Cardiac fibroblast (primary cell): ENCODE data around the gene DEPDC5.
A peak's percentile ranks its signal among the peaks of the same experiment; 100 is the strongest.
"Not testable (repeated sequence)": the region's sequence is repeated elsewhere in the genome, so short reads cannot be mapped to it uniquely, and the experiment has no call there.

Experiments
- DNase-seq, 2 donors: peaks; one replicate each; pipeline versions ENCODE4 v3.0.0 to v3.0.0-alpha.2; 2010; ENCODE audit warnings: low read depth in 2 of 2
- H3K4me3 ChIP-seq, 2 donors: replicated peaks in 1 of 2; 1 replicate in 1 of 2; 2 replicates in 1 of 2; pipeline ENCODE4 v1.5.1; 2011; ENCODE audit warnings: low read depth in 2 of 2, low read length in 2 of 2, mild to moderate bottlenecking in 2 of 2, moderate library complexity in 1 of 2
- TF ChIP-seq, protein P1 (sequence below): IDR thresholded peaks from one replicate; pipeline ENCODE4 v1.5.1; 2011; ENCODE audit warnings: low read depth, mild to moderate bottlenecking, low read length, inconsistent platforms

DEPDC5 gene

DNA sequence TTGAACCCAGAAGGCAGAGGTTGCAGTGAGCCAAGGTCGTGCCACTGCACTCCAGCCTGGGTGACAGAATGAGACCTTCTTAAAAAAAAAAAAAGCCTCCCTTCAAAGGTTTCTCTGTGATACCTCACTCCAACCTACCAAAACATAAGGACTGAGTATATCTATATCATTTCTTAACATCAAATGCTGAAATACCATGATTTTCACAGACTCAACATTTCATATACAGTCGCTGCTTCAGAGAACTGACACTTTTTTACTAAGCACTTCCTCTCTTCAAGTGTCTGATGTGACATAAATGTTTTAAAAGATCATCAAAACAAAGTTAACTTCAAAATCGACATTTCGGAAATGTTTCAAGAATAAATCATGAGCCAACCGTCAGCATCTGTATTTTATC is 15.9 kb upstream of the DEPDC5 start:
- H3K4me3 ChIP-seq, result no peak overlapping the region
- DNase-seq, result no peak
- TF ChIP-seq, protein P1, sequence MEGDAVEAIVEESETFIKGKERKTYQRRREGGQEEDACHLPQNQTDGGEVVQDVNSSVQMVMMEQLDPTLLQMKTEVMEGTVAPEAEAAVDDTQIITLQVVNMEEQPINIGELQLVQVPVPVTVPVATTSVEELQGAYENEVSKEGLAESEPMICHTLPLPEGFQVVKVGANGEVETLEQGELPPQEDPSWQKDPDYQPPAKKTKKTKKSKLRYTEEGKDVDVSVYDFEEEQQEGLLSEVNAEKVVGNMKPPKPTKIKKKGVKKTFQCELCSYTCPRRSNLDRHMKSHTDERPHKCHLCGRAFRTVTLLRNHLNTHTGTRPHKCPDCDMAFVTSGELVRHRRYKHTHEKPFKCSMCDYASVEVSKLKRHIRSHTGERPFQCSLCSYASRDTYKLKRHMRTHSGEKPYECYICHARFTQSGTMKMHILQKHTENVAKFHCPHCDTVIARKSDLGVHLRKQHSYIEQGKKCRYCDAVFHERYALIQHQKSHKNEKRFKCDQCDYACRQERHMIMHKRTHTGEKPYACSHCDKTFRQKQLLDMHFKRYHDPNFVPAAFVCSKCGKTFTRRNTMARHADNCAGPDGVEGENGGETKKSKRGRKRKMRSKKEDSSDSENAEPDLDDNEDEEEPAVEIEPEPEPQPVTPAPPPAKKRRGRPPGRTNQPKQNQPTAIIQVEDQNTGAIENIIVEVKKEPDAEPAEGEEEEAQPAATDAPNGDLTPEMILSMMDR, result no peak

DNA sequence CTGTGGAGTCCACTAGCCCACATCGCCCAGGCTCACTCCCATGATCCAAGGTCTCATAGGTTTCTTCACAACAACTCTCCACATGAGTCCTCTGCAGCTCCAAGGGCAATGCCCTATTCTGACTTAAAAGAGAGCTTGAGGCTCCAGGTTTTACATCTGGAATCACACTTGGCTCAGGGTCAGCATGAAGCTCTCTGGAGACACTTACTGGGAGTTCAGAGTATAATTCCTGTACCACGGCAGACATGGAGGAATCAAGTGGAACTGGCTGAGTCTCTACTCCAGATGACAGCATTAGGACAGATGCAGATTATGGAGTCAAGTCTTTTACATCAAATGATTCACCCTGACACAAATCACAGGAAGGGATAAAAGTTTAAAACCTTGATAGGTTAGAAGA is 15.3 kb upstream of the DEPDC5 start:
- DNase-seq, result peak in 1 of 2 donors; percentile 22
- H3K4me3 ChIP-seq, result no peak overlapping the region
- TF ChIP-seq, protein P1, result no peak

DNA sequence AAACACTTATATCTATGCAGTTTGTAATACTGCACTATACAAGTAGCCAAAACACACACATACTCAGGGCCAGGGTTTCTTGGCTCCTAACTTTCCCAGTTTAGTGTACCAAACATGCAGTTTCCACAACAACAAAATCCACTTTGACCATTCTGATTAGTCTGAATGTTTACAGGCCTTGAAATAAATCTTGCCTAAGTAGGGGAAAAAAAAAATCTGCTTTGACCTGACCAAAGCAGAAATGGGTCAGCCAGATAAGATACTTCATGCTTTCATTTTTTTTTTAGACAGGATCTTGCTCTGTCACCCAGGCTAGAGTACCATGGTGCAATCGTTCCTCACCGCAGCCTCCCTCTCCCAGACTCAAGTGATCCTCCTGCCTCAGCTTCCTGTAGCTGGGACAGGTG is 14.0 kb upstream of the DEPDC5 start:
- peak in 1 of 2 donors; percentile 31 for DNase-seq
- TF ChIP-seq, protein P1, result no peak

DNA sequence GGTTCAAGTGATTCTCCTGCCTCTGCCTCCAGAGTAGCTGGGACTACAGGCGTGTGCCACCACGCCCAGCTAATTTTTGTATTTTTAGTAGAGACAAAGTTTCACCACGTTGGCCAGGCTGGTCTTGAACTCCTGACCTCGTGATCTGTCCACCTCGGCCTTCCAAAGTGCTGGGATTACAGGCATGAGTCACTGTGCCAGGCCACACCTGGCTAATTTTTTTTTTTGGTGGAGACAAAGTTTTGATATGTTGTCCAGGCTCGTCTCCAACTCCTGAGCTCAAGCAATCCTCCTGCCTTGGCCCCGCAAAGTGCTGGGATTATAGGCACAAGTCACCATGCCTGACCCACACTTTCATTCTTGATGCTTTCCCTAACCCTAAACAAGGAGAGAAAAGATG is 13.5 kb upstream of the DEPDC5 start:
- DNase-seq, H3K4me3 ChIP-seq: not testable (repeated sequence)

More for the DNA sequence above, 14.0 kb upstream of the DEPDC5 start:
- no peak overlapping the region for H3K4me3 ChIP-seq

DNA sequence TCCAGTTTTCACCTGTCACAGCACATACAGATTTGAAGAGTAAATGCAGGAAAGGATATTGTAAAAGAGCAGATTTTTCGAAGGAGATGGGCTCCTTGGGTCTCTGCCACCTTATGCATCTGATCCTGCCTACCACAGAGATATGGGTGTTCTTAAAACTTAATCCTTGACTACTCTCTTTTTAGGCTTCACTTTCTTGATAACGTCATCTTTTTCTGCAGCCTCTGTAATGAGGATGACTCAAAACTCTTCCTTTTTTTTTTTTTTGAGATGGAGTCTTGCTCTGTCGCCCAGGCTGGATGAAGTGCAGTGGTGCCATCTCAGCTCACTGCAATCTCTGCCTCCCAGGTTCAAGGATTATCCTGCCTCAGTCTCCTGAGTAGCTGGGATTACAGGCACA is 11.7 kb upstream of the DEPDC5 start:
- no peak for DNase-seq
- H3K4me3 ChIP-seq, result no peak overlapping the region
- TF ChIP-seq, protein P1, result no peak

DNA sequence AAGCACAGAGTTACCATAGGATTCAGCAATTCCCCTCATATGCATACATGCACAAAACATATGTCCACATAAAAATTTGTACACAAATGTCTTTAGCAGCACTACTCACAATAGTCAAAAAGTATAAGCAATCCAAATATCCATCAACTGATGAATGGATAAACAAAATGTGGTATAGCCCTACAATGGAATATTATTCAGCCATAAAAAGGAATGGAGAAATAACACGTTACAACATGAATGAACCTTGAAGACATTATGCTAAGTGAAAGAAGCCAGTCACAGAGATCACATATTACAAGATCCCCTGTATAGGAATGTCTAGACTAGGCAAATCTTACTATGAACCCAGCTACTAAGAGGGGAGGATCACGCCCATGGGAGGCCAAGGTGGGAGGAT is 11.1 kb upstream of the DEPDC5 start:
- no peak for DNase-seq
- TF ChIP-seq, protein P1, result no peak
- no peak overlapping the region for H3K4me3 ChIP-seq

DNA sequence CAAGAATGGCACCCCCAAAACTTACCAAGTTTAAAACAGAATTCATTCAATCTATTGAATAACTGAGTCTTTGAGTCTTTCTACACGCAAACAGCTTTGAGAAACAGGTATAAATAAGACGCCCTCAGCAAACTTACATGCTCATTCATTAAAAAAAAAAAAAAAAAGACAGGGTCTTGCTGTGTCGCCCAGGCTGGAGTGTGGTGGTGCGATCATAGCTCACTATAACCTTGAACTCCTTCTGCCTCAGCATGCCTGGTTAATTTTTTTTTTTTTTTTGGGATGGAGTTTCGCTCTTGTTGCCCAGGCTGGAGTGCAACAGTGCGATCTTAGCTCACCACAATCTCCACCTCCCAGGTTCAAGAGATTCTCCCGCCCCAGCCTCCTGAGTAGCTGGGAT is 9.9 kb upstream of the DEPDC5 start:
- no peak for DNase-seq
- no peak overlapping the region for H3K4me3 ChIP-seq
- TF ChIP-seq, protein P1, result no peak

DNA sequence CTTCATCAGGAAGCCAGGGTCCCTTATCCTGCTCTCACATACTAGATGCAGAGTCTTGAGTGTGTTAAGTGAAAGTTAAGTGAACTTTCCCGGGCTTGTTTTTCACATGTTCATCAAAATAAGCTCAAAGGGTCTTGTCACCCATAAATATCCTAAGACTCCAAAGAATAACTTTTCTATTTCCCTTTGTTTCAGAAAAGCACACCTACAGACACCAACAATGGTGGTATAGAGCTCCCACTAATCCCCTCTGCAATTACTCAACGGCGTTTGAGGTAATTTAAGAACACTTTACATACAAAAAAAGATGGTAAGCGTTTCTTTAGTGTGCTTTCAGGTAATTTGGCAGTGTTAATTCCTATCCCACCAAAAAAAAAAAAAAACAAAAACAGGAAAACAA is 6.4 kb upstream of the DEPDC5 start:
- no peak overlapping the region for H3K4me3 ChIP-seq
- TF ChIP-seq, protein P1, result no peak
- DNase-seq, result no peak
